ENCODE data around the gene VPS41. TPM values are rescaled to one million over a fixed set of nuclear protein-coding genes. Genes with fewer than 3 reads are reported as not detected.

Gene VPS41
- total and polyA plus RNA-seq, 2 of the 13 experiments (the other 11 are each of a cell fraction or from before 2014, with no cell fraction given), result 12.1 to 43.4 TPM

DNA sequence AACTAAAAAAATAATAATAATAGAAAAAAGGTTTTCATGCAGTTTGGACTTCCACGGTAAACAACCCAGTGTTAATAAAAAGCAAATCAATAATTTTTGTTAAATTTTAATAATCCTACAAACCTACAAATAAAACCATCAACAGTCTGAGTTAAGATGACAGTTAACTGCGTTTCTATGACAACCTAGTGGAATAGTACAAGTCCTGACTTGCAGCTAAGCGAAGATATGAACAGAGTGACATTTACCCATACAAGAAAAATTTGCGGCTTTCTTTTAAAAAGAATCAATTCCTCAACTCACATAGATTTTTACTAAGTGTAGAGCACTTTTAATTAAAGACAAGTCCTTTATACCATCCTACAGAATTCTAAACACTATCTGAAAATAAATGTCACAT, 35.6 kb downstream of the VPS41 start:
- H3K36me3 ChIP-seq (replicated peaks in 1 of 2; ENCODE audit: control insufficient read depth in 1 of 2, insufficient read depth in 2 of 2, low read length in 2 of 2), result peaks cover 0 to 5% of the 10 kb centered on the region in 2 experiments; a peak in 2 of 5 replicates

More for the DNA sequence above, 35.6 kb downstream of the VPS41 start:
- no peak for ATAC-seq
- no peak for DNase-seq (ENCODE audit: low spot score)
- FAIRE-seq, result no peak
- Histone ChIP-seq H3K27ac (ENCODE audit: extremely low read length, insufficient read depth, low read length) (no peak overlapping the region), H3K4me2 (ENCODE audit: low read depth, low read length) (no peak overlapping the region), H4K20me1 (ENCODE audit: insufficient read depth, low read length) (no peaks in the 10 kb centered on the region), H2AFZ (ENCODE audit: low read length) (no peak overlapping the region), H3K4me1 (ENCODE audit: insufficient read depth, low read length) (no peaks in the 10 kb centered on the region), H3K79me2 (ENCODE audit: insufficient read depth, low read length) (no peaks in the 10 kb centered on the region), H3K9ac (ENCODE audit: insufficient read depth, low read depth, low read length) (no peak overlapping the region), H3K27me3 (ENCODE audit: control insufficient read depth in 1 of 2, insufficient read depth in 2 of 2, low read length in 2 of 2) (no peaks in the 10 kb centered on the region), H3K9me3 (ENCODE audit: low read length) (no peaks in the 10 kb centered on the region), H3K4me3 (replicated peaks in 1 of 3; ENCODE audit: insufficient read depth in 1 of 3, low read depth in 2 of 3, low read length in 3 of 3) (no peak overlapping the region)
- ChIA-PET POLR2A (no interaction called here), CTCF (ENCODE audit: low intra/inter-chr PET ratio, low total read pairs) (no interaction called here)
- TF ChIP-seq ZNF251 (CRISPR knock-in tag; IDR thresholded peaks at IDR 0.05) (no peak), TAF1 (CRISPR knock-in tag; IDR thresholded peaks at IDR 0.05) (no peak), ISL2 (CRISPR knock-in tag; IDR thresholded peaks at IDR 0.05) (no peak), ZNF883 (CRISPR knock-in tag; IDR thresholded peaks at IDR 0.05; ENCODE audit: not compliant biosample characterization) (no peak), TCF7 (IDR thresholded peaks at IDR 0.05; ENCODE audit: low read depth) (no peak), ZNF180 (CRISPR knock-in tag; IDR thresholded peaks at IDR 0.05; ENCODE audit: borderline replicate concordance, low read depth) (no peak), NFE2 (CRISPR knock-in tag; IDR thresholded peaks at IDR 0.05) (no peak), IKZF1 (IDR thresholded peaks at IDR 0.05) (no peak), KDM2A (CRISPR knock-in tag; IDR thresholded peaks at IDR 0.05; ENCODE audit: borderline replicate concordance, low read depth) (no peak), PRMT3 (CRISPR knock-in tag; IDR thresholded peaks at IDR 0.05; ENCODE audit: borderline replicate concordance, low read depth) (no peak), DNMT1 (CRISPR knock-in tag; IDR thresholded peaks at IDR 0.05) (no peak), ZNF766 (CRISPR knock-in tag; IDR thresholded peaks at IDR 0.05; ENCODE audit: borderline replicate concordance) (no peak), EP300 (IDR thresholded peaks at IDR 0.05; ENCODE audit: low read depth in 2 of 2, low read length in 2 of 2) (no peak), EP300 (CRISPR knock-in tag; IDR thresholded peaks at IDR 0.05; ENCODE audit: borderline replicate concordance) (no peak), ZNF768 (CRISPR knock-in tag; IDR thresholded peaks at IDR 0.05) (no peak)
- TF ChIP-seq, protein P1, sequence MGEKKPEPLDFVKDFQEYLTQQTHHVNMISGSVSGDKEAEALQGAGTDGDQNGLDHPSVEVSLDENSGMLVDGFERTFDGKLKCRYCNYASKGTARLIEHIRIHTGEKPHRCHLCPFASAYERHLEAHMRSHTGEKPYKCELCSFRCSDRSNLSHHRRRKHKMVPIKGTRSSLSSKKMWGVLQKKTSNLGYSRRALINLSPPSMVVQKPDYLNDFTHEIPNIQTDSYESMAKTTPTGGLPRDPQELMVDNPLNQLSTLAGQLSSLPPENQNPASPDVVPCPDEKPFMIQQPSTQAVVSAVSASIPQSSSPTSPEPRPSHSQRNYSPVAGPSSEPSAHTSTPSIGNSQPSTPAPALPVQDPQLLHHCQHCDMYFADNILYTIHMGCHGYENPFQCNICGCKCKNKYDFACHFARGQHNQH (CRISPR knock-in tag; IDR thresholded peaks at IDR 0.05), result no peak
- TF ChIP-seq, protein P2, sequence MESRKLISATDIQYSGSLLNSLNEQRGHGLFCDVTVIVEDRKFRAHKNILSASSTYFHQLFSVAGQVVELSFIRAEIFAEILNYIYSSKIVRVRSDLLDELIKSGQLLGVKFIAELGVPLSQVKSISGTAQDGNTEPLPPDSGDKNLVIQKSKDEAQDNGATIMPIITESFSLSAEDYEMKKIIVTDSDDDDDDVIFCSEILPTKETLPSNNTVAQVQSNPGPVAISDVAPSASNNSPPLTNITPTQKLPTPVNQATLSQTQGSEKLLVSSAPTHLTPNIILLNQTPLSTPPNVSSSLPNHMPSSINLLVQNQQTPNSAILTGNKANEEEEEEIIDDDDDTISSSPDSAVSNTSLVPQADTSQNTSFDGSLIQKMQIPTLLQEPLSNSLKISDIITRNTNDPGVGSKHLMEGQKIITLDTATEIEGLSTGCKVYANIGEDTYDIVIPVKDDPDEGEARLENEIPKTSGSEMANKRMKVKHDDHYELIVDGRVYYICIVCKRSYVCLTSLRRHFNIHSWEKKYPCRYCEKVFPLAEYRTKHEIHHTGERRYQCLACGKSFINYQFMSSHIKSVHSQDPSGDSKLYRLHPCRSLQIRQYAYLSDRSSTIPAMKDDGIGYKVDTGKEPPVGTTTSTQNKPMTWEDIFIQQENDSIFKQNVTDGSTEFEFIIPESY (CRISPR knock-in tag; IDR thresholded peaks at IDR 0.05), result no peak
- intact Hi-C loops (cut with micrococcal nuclease; ENCODE audit: unreplicated experiment) (no loop called here), in situ Hi-C loops (cut with HindIII; ENCODE audit: extremely low pct_ligation_motif_present, low pct_unique_long_range_greater_than_20kb) (no loop called here)
- BruUV-seq (replicated peaks), result no TSS peak
- 96% methylated on average over 4 of the region's 4 CpGs for WGBS (ENCODE audit: low lambda C conversion rate)

All from HepG2 (cell line).